DND-41 (cell line): ENCODE measurements around the gene SUPT7L.

Experiments used
- ATAC-seq: fragments of 200-7000 bp; cut with Tn5 transposase; 3 replicates; pipeline ENCODE4 v1.9.1; 2021; ENCODE audit warnings: low read depth; ENCODE audit not compliant: insufficient read depth
- DNase-seq: peaks from one replicate; pipeline ENCODE4 v3.0.0-alpha.2; 2020
- H2AFZ ChIP-seq: 2 replicates; pipeline ENCODE4 v1.6.0; 2012; ENCODE audit warnings: low read depth, low read length
- H3K27ac ChIP-seq: 2 replicates; pipeline ENCODE4 v1.5.1; 2012; ENCODE audit warnings: low read length, inconsistent platforms
- H3K27me3 ChIP-seq: fragments of 200-600 bp; sonication (generic); 2 replicates; pipeline ENCODE4 v1.6.0; 2012; ENCODE audit warnings: low read length, mild to moderate bottlenecking, inconsistent platforms; ENCODE audit not compliant: insufficient read depth, poor library complexity
- H3K36me3 ChIP-seq: 2 replicates; pipeline ENCODE4 v1.5.1; 2012; ENCODE audit warnings: low read length, inconsistent platforms; ENCODE audit not compliant: insufficient read depth
- H3K4me1 ChIP-seq: 2 replicates; pipeline ENCODE4 v1.5.1; 2012; ENCODE audit warnings: mild to moderate bottlenecking, low read length; ENCODE audit not compliant: insufficient read depth
- H3K4me2 ChIP-seq: 2 replicates; pipeline ENCODE4 v1.6.0; 2012; ENCODE audit warnings: mild to moderate bottlenecking, moderate library complexity, low read length, inconsistent platforms; ENCODE audit not compliant: insufficient read depth
- H3K4me3 ChIP-seq, 2 experiments: fragments of 200-600 bp in 1 of 2; shearing (Covaris generic) in 1 of 2; 2 replicates each; pipeline ENCODE4 v1.5.1; 2012 to 2016; ENCODE audit warnings: inconsistent platforms in 2 of 2, low read length in 2 of 2, mild to moderate bottlenecking in 2 of 2, low read depth in 1 of 2, moderate library complexity in 1 of 2
- H3K79me2 ChIP-seq: 2 replicates; pipeline ENCODE4 v1.6.0; 2012; ENCODE audit warnings: low read length, inconsistent platforms; ENCODE audit not compliant: insufficient read depth
- H3K9ac ChIP-seq: 2 replicates; pipeline ENCODE4 v1.6.0; 2012; ENCODE audit warnings: low read depth, mild to moderate bottlenecking, inconsistent platforms, low read length, moderate library complexity
- H3K9me3 ChIP-seq: 2 replicates; pipeline ENCODE4 v1.5.1; 2012; ENCODE audit warnings: low read length, moderate library complexity, mild to moderate bottlenecking, inconsistent platforms; ENCODE audit not compliant: insufficient read depth, severe bottlenecking
- H4K20me1 ChIP-seq: 2 replicates; pipeline ENCODE4 v1.6.0; 2012; ENCODE audit warnings: low read length; ENCODE audit not compliant: insufficient read depth
- CTCF ChIP-seq: IDR thresholded peaks from 2 replicates; pipeline ENCODE4 v1.5.1; 2012; ENCODE audit warnings: borderline replicate concordance, low read length, moderate library complexity, mild to moderate bottlenecking; ENCODE audit not compliant: poor library complexity, severe bottlenecking; ENCODE audit errors: extremely low read depth
- EZH2 ChIP-seq: IDR thresholded peaks from 3 replicates; pipeline ENCODE4 v1.6.1; 2012; ENCODE audit warnings: borderline replicate concordance, low read depth, mild to moderate bottlenecking, moderate library complexity, low read length, inconsistent platforms; ENCODE audit not compliant: severe bottlenecking

Gene SUPT7L

DNA sequence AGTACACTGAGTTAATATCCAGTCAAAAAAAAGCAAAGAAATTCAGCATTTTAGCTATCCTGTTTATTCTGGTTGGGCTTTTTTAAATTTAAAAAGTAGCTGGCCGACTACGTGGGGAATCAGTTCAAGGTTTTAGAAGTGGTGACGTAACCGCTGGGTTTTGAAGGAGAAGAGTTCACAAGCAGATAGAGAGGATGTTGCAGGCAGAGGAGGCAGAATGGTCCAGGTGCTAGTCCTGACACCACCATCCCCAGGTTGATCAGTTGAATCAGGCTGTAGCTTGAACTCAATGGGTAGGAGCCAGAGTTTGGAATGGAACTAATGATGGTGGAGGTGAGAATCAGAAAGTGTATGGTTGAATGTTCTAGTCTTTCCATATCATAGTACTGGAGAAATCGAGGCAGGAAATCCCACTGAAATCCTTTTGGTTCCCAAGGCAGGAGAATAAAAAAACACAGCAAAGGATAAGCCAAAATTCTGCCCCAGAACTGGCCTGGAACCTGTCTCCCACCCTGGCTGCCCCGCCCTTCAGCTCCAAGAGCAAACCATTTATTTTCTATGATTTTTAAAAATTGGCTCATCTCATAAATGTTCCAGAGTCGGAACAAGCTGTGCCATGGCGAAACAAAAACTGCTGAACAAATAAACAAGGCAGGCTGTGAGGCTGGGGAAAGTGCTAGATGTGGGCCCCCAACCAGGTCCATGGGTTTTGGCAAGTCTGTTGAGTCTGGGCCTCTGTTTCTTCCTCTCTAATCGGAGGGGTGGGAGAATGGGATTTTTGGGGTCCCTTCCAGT is 44.2 kb upstream of the SUPT7L start:
- no peak overlapping the region for H3K4me2 ChIP-seq
- no peaks in the 10 kb centered on the region for H3K36me3 ChIP-seq
- H3K4me1 ChIP-seq = no peaks in the 10 kb centered on the region
- DNase-seq (no peak), ATAC-seq (no peak)
- H2AFZ ChIP-seq = no peak overlapping the region
- H4K20me1 ChIP-seq = no peaks in the 10 kb centered on the region
- no peaks in the 10 kb centered on the region for H3K79me2 ChIP-seq
- no peak overlapping the region for H3K9ac ChIP-seq
- H3K27me3 ChIP-seq = peaks cover 5% of the 10 kb centered on the region
- no peak overlapping the region for H3K27ac ChIP-seq
- no peak for TF ChIP-seq CTCF
- H3K4me3 ChIP-seq = no peak overlapping the region
- H3K9me3 ChIP-seq = no peaks in the 10 kb centered on the region

GRCh38 chr2:27705851-27706622 is 42.6 kb upstream of the SUPT7L start:
- Histone ChIP-seq H3K4me3 (no peak overlapping the region), H3K36me3 (no peaks in the 10 kb centered on the region), H2AFZ (no peak overlapping the region), H3K4me2 (no peak overlapping the region), H3K27me3 (peaks cover 5% of the 10 kb centered on the region), H3K9me3 (no peaks in the 10 kb centered on the region), H3K4me1 (no peaks in the 10 kb centered on the region), H3K79me2 (no peaks in the 10 kb centered on the region), H3K27ac (no peak overlapping the region), H4K20me1 (no peaks in the 10 kb centered on the region), H3K9ac (no peak overlapping the region)
- ATAC-seq (no peak), DNase-seq (no peak)
- TF ChIP-seq EZH2 (no peak), CTCF (no peak)

DNA sequence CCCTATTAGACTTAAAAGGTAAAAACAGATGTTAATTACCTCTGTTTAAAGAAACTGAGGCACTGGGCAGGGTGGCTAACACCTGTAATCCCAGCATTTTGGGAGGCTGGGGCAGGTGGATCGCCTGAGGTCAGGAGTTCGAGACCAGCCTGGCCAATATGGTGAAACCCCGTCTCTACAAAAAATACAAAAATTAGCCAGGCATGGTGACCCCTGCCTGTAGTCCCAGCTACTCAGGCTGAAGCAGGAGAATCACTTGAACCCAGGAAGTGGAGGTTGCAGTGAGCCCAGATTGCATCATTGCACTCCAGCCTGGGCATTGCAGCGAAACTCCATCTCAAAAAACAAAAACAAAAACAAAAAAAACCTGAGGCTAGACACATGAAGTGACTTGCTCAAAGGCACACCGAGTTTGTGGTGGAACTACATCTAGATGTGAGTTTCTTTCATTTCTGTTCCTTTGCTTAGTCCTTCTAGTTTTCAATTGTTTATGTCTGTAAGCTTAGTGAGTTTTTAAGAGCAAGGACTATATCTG is 41.0 kb upstream of the SUPT7L start:
- Histone ChIP-seq H2AFZ (no peak overlapping the region), H3K79me2 (no peaks in the 10 kb centered on the region), H4K20me1 (no peaks in the 10 kb centered on the region), H3K27ac (no peak overlapping the region), H3K4me3 (no peak overlapping the region), H3K4me2 (no peak overlapping the region), H3K4me1 (no peaks in the 10 kb centered on the region), H3K27me3 (peaks cover 2% of the 10 kb centered on the region), H3K9me3 (no peaks in the 10 kb centered on the region), H3K9ac (no peak overlapping the region), H3K36me3 (no peaks in the 10 kb centered on the region)
- ATAC-seq = no peak
- DNase-seq = no peak
- TF ChIP-seq EZH2 = no peak
- no peak for TF ChIP-seq CTCF
